Hepatocyte (in vitro differentiated cells): Measurements from ENCODE around the gene PAPPA. TPM values are rescaled to one million over a fixed set of nuclear protein-coding genes. Genes with fewer than 3 reads are reported as not detected.

Experiments
- DNase-seq: peaks from one replicate; pipeline ENCODE4 v3.0.0-alpha.2; 2016; ENCODE audit warnings: low spot score
- H2AFZ ChIP-seq: fragments of 200-600 bp; sonication (generic); 2 replicates; pipeline ENCODE4 v1.6.0; 2016; ENCODE audit warnings: antibody characterized with exemption, mild to moderate bottlenecking
- H3K27ac ChIP-seq: fragments of 200-600 bp; sonication (generic); 2 replicates; pipeline ENCODE4 v1.5.1; 2016; ENCODE audit warnings: mild to moderate bottlenecking
- H3K27me3 ChIP-seq: fragments of 200-600 bp; sonication (generic); 2 replicates; pipeline ENCODE4 v1.6.1; 2016
- H3K36me3 ChIP-seq: fragments of 200-600 bp; sonication (generic); replicated peaks from 2 replicates; pipeline ENCODE4 v1.5.1; 2016; ENCODE audit warnings: low read depth; ENCODE audit not compliant: insufficient read depth
- H3K4me1 ChIP-seq: fragments of 200-600 bp; sonication (generic); 2 replicates; pipeline ENCODE4 v1.5.1; 2016; ENCODE audit warnings: mild to moderate bottlenecking, moderate library complexity; ENCODE audit not compliant: insufficient read depth
- H3K4me2 ChIP-seq: fragments of 200-600 bp; sonication (generic); 2 replicates; pipeline ENCODE4 v1.6.0; 2016
- H3K4me3 ChIP-seq: fragments of 200-600 bp; sonication (generic); 2 replicates; pipeline ENCODE4 v1.5.1; 2016; ENCODE audit warnings: mild to moderate bottlenecking
- H3K79me2 ChIP-seq: fragments of 200-600 bp; sonication (generic); 2 replicates; pipeline ENCODE4 v1.6.0; 2017; ENCODE audit warnings: mild to moderate bottlenecking
- H3K9me2 ChIP-seq: fragments of 200-600 bp; sonication (generic); replicated peaks from 2 replicates; pipeline ENCODE4 v1.6.0; 2017; ENCODE audit warnings: mild to moderate bottlenecking; ENCODE audit not compliant: insufficient read depth
- H3K9me3 ChIP-seq: fragments of 200-600 bp; sonication (generic); 2 replicates; pipeline ENCODE4 v1.5.1; 2016; ENCODE audit warnings: low read depth, mild to moderate bottlenecking
- H4K20me1 ChIP-seq: fragments of 200-600 bp; sonication (generic); 2 replicates; pipeline ENCODE4 v1.6.0; 2016; ENCODE audit warnings: mild to moderate bottlenecking; ENCODE audit not compliant: insufficient read depth, poor library complexity, severe bottlenecking
- CTCF ChIP-seq: fragments of 200-600 bp; sonication (generic); IDR thresholded peaks from 2 replicates; pipeline ENCODE4 v1.5.1; 2016; ENCODE audit warnings: antibody characterized with exemption, mild to moderate bottlenecking; ENCODE audit not compliant: poor library complexity
- EZH2 ChIP-seq: fragments of 200-600 bp; sonication (generic); IDR thresholded peaks from 2 replicates; pipeline ENCODE4 v1.6.1; 2016; ENCODE audit warnings: antibody characterized with exemption, mild to moderate bottlenecking, borderline replicate concordance
- EZH2phosphoT487 ChIP-seq: fragments of 200-600 bp; sonication (generic); IDR thresholded peaks from one replicate; pipeline ENCODE4 v1.6.1; 2018; ENCODE audit warnings: antibody characterized with exemption, mild to moderate bottlenecking, low read depth, moderate library complexity; ENCODE audit not compliant: unreplicated experiment, severe bottlenecking
- WGBS: methylation state at CpG from one replicate; pipeline ENCODE4 v1.1.6; 2016; ENCODE audit warnings: low lambda C conversion rate; ENCODE audit errors: missing lambda C conversion rate; 5-methylcytosine and 5-hydroxymethylcytosine counted together
- polyA plus RNA-seq: library from polyadenylated mRNA; unstranded; fragments of >200 nt; fragmentation: Nextera tagmentation; extraction: Ambion mirVana; gene quantifications from 2 replicates; pipeline ENCODE4 v1.2.1, GENCODE V29; 2016
- total RNA-seq: library from RNA; depleted of rRNA; stranded (reverse); fragments of >200 nt; gene quantifications from 2 replicates; pipeline ENCODE4 v1.2.3, GENCODE V29; 2014

Gene PAPPA
- total and polyA plus RNA-seq, 2 experiments from 2014 or later, result 2.8 to 12.3 TPM

GRCh38 chr9:116152390-116152789 lies 1.2 kb upstream of the PAPPA start:
- H3K27ac ChIP-seq, result peak overlapping the region; percentile 85
- no peaks in the 10 kb centered on the region for H3K9me2 ChIP-seq
- 26% methylated on average over 2 of the region's 2 CpGs for WGBS
- no peaks in the 10 kb centered on the region for H4K20me1 ChIP-seq
- H3K9me3 ChIP-seq, result no peaks in the 10 kb centered on the region
- no peaks in the 10 kb centered on the region for H3K79me2 ChIP-seq
- peaks cover 11% of the 10 kb centered on the region for H3K4me1 ChIP-seq
- H3K4me3 ChIP-seq, result no peak overlapping the region
- H3K4me2 ChIP-seq, result peak overlapping the region; percentile 86
- H3K36me3 ChIP-seq, result no peaks in the 10 kb centered on the region
- no peak overlapping the region for H2AFZ ChIP-seq
- peak; percentile 48 for DNase-seq
- H3K27me3 ChIP-seq, result peaks cover 12% of the 10 kb centered on the region
- TF ChIP-seq EZH2 (no peak), CTCF (peak; percentile 59)

- peaks cover 15% of the 10 kb centered on the region for H3K4me1 ChIP-seq
- no peaks in the 10 kb centered on the region for H3K79me2 ChIP-seq
- H3K27ac ChIP-seq, result peak overlapping the region; percentile 85
- no peaks in the 10 kb centered on the region for H4K20me1 ChIP-seq
- no peaks in the 10 kb centered on the region for H3K9me2 ChIP-seq
- peak overlapping the region; percentile 86 for H3K4me2 ChIP-seq
- H3K9me3 ChIP-seq, result no peaks in the 10 kb centered on the region
- H3K4me3 ChIP-seq, result no peak overlapping the region
- no peak for DNase-seq
- TF ChIP-seq CTCF (no peak), EZH2 (no peak), EZH2phosphoT487 (no peak)
- H3K27me3 ChIP-seq, result peaks cover 19% of the 10 kb centered on the region
- no peaks in the 10 kb centered on the region for H3K36me3 ChIP-seq
- no peak overlapping the region for H2AFZ ChIP-seq
- WGBS, result 12% methylated on average over 9 of the region's 9 CpGs
Measured at GRCh38 chr9:116152941-116153764, 438 bp upstream of the PAPPA start.

DNA sequence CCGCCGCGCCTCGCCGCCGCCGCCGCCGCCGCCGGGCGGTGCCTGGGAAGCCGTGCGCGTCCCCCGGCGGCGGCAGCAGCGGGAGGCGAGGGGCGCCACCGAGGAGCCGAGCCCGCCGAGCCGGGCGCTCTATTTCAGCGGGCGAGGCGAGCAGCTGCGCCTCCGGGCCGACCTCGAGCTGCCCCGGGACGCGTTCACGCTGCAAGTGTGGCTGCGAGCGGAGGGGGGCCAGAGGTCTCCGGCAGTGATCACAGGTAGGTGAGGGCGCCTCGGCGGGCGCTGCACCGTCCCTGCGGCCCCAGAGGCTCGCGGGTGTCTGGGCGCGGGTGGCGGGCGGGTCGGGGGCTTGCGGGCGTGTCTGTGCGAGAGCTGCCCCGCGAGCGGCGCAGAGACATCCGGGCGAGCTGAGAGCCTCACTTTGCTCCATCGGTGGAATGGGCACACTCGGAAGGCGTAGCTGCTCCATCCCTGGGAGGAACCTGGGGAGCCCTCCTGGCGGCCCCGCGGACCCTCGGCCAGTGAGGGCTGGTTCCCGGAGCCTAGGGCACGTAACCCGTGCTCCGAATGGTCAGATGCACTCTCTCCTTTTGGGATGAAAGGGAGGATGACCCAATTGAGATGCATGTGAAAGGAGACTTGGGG lies 864 bp downstream of the PAPPA start:
- DNase-seq, result peak; percentile 59
- Histone ChIP-seq H4K20me1 (no peaks in the 10 kb centered on the region), H3K9me3 (no peaks in the 10 kb centered on the region), H3K27me3 (peaks cover 24% of the 10 kb centered on the region), H3K36me3 (no peaks in the 10 kb centered on the region), H2AFZ (no peak overlapping the region), H3K4me1 (peaks cover 15% of the 10 kb centered on the region), H3K79me2 (peaks cover 3% of the 10 kb centered on the region), H3K4me2 (peak overlapping the region; percentile 92), H3K27ac (peak overlapping the region; percentile 81), H3K9me2 (no peaks in the 10 kb centered on the region), H3K4me3 (peak overlapping the region; percentile 35)
- WGBS, result under 1% methylated on average over 44 of the region's 74 CpGs
- TF ChIP-seq EZH2phosphoT487 (no peak), EZH2 (no peak), CTCF (no peak)
